ENCODE measurements around the gene PHLDA2.

DNA sequence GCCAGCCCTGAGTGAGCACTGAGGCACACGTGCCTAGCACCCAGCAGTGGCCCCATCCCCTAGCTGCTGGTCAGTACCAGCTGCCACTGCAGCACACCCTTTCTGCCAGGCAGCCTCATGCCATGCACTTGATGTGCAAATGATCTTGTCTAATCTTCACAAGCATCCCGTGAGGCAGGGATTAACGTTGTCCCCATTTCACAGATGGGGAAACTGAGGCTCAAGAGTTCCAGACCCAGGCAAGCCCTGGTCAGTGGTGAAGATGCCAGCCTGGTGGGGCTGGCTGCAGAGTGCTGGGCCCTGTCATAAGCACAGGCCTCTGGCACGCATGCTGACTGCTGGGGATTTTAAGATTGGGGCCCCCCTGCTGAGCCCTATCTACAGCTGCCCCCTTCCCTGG lies 35.3 kb downstream of the PHLDA2 start:
- TF ChIP-seq, protein P1, sequence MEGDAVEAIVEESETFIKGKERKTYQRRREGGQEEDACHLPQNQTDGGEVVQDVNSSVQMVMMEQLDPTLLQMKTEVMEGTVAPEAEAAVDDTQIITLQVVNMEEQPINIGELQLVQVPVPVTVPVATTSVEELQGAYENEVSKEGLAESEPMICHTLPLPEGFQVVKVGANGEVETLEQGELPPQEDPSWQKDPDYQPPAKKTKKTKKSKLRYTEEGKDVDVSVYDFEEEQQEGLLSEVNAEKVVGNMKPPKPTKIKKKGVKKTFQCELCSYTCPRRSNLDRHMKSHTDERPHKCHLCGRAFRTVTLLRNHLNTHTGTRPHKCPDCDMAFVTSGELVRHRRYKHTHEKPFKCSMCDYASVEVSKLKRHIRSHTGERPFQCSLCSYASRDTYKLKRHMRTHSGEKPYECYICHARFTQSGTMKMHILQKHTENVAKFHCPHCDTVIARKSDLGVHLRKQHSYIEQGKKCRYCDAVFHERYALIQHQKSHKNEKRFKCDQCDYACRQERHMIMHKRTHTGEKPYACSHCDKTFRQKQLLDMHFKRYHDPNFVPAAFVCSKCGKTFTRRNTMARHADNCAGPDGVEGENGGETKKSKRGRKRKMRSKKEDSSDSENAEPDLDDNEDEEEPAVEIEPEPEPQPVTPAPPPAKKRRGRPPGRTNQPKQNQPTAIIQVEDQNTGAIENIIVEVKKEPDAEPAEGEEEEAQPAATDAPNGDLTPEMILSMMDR (IDR thresholded peaks at IDR 0.05) = no peak
- TF ChIP-seq EZH2 (IDR thresholded peaks at IDR 0.05; ENCODE audit: borderline replicate concordance, insufficient read depth, low read depth, low read length, poor library complexity, severe bottlenecking) = no peak

Measured in B cell (primary cell).